Stimulated activated effector memory CD8-positive, alpha-beta T cell treated with anti-CD3 and anti-CD28 coated beads, Interleukin-12 subunit alpha, Interleukin-12 subunit beta, amount 100 ng/mL, for 72 hours (primary cell): Measurements from ENCODE around the gene STXBP4.

Experiments
- ATAC-seq: fragments of 150-1000 bp; cut with Tn5 transposase; 2 replicates; pipeline ENCODE4 v1.10.0; 2021
- DNase-seq, 2 donors: peaks; one replicate each; pipeline ENCODE4 v3.0.0; 2021 to 2022; ENCODE audit warnings: low spot score in 2 of 2
- H3K27ac Mint-ChIP-seq: one replicate; pipeline ENCODE4 v1.8.0; 2022; ENCODE audit warnings: mild to moderate bottlenecking, mixed read lengths
- H3K36me3 Mint-ChIP-seq: one replicate; pipeline ENCODE4 v1.8.0; 2022; ENCODE audit warnings: mild to moderate bottlenecking, mixed read lengths
- H3K4me1 Mint-ChIP-seq: one replicate; pipeline ENCODE4 v1.8.0; 2022; ENCODE audit warnings: mixed read lengths
- H3K4me3 Mint-ChIP-seq: one replicate; pipeline ENCODE4 v1.8.0; 2022; ENCODE audit warnings: mild to moderate bottlenecking, mixed read lengths
- H3K9me3 Mint-ChIP-seq: one replicate; pipeline ENCODE4 v1.8.0; 2022; ENCODE audit warnings: mixed read lengths

Gene STXBP4

GRCh38 chr17:55110521-55110920, 142.0 kb downstream of the STXBP4 start:
- H3K27ac Mint-ChIP-seq, result no peak overlapping the region
- H3K9me3 Mint-ChIP-seq, result peaks cover 8% of the 10 kb centered on the region
- no peaks in the 10 kb centered on the region for H3K4me1 Mint-ChIP-seq
- no peak overlapping the region for H3K4me3 Mint-ChIP-seq
- DNase-seq (no peak), ATAC-seq (no peak)
- H3K36me3 Mint-ChIP-seq, result no peaks in the 10 kb centered on the region

GRCh38 chr17:55114283-55114682, 145.7 kb downstream of the STXBP4 start:
- H3K4me1 Mint-ChIP-seq, result peaks cover 5% of the 10 kb centered on the region
- no peak overlapping the region for H3K27ac Mint-ChIP-seq
- ATAC-seq (no peak), DNase-seq (no peak)
- no peaks in the 10 kb centered on the region for H3K9me3 Mint-ChIP-seq
- H3K36me3 Mint-ChIP-seq, result no peaks in the 10 kb centered on the region
- H3K4me3 Mint-ChIP-seq, result no peak overlapping the region

- H3K4me1 Mint-ChIP-seq, result peaks cover 5% of the 10 kb centered on the region
- H3K4me3 Mint-ChIP-seq, result no peak overlapping the region
- H3K27ac Mint-ChIP-seq, result peak overlapping the region; percentile 57
- no peaks in the 10 kb centered on the region for H3K9me3 Mint-ChIP-seq
- no peaks in the 10 kb centered on the region for H3K36me3 Mint-ChIP-seq
- no peak for DNase-seq
- ATAC-seq, result peak; percentile 45
These were observed 147.9 kb downstream of the STXBP4 start for GRCh38 chr17:55116440-55116914.

- Mint-ChIP-seq H3K36me3 (no peaks in the 10 kb centered on the region), H3K27ac (no peak overlapping the region), H3K9me3 (no peaks in the 10 kb centered on the region), H3K4me1 (peaks cover 8% of the 10 kb centered on the region), H3K4me3 (no peak overlapping the region)
- DNase-seq (no peak), ATAC-seq (no peak)
These were observed 148.6 kb downstream of the STXBP4 start for GRCh38 chr17:55117164-55117563.

GRCh38 chr17:55120651-55121050, 152.1 kb downstream of the STXBP4 start:
- Mint-ChIP-seq H3K4me1 (peaks cover 11% of the 10 kb centered on the region), H3K9me3 (no peaks in the 10 kb centered on the region), H3K27ac (no peak overlapping the region), H3K36me3 (no peaks in the 10 kb centered on the region), H3K4me3 (no peak overlapping the region)
- ATAC-seq (no peak), DNase-seq (no peak)

GRCh38 chr17:55121268-55121667, 152.7 kb downstream of the STXBP4 start:
- no peaks in the 10 kb centered on the region for H3K36me3 Mint-ChIP-seq
- H3K9me3 Mint-ChIP-seq, result no peaks in the 10 kb centered on the region
- no peak for ATAC-seq
- peaks cover 9% of the 10 kb centered on the region for H3K4me1 Mint-ChIP-seq
- H3K4me3 Mint-ChIP-seq, result no peak overlapping the region
- no peak overlapping the region for H3K27ac Mint-ChIP-seq
- no peak for DNase-seq

GRCh38 chr17:55122114-55122513, 153.5 kb downstream of the STXBP4 start:
- peak; percentile 53 for ATAC-seq
- Mint-ChIP-seq H3K4me1 (peaks cover 6% of the 10 kb centered on the region), H3K9me3 (no peaks in the 10 kb centered on the region), H3K36me3 (no peaks in the 10 kb centered on the region), H3K27ac (no peak overlapping the region), H3K4me3 (no peak overlapping the region)
- DNase-seq, result no peak

GRCh38 chr17:55124730-55125360, 156.3 kb downstream of the STXBP4 start:
- H3K4me1 Mint-ChIP-seq, result peaks cover 6% of the 10 kb centered on the region
- no peak for DNase-seq
- H3K36me3 Mint-ChIP-seq, result no peaks in the 10 kb centered on the region
- H3K27ac Mint-ChIP-seq, result no peak overlapping the region
- no peak overlapping the region for H3K4me3 Mint-ChIP-seq
- no peak for ATAC-seq
- H3K9me3 Mint-ChIP-seq, result no peaks in the 10 kb centered on the region

GRCh38 chr17:55133583-55133982, 165.0 kb downstream of the STXBP4 start:
- Mint-ChIP-seq H3K36me3 (no peaks in the 10 kb centered on the region), H3K9me3 (no peaks in the 10 kb centered on the region), H3K4me1 (no peaks in the 10 kb centered on the region), H3K4me3 (no peak overlapping the region), H3K27ac (no peak overlapping the region)
- no peak for ATAC-seq
- DNase-seq, result no peak

- Mint-ChIP-seq H3K4me3 (no peak overlapping the region), H3K27ac (no peak overlapping the region), H3K36me3 (no peaks in the 10 kb centered on the region), H3K4me1 (no peaks in the 10 kb centered on the region), H3K9me3 (no peaks in the 10 kb centered on the region)
- DNase-seq (no peak), ATAC-seq (no peak)
These were observed 166.1 kb downstream of the STXBP4 start for GRCh38 chr17:55134486-55135157.

- Mint-ChIP-seq H3K27ac (no peak overlapping the region), H3K4me3 (no peak overlapping the region), H3K36me3 (no peaks in the 10 kb centered on the region), H3K9me3 (no peaks in the 10 kb centered on the region), H3K4me1 (no peaks in the 10 kb centered on the region)
- no peak for DNase-seq
- ATAC-seq, result no peak
These were observed 172.2 kb downstream of the STXBP4 start for GRCh38 chr17:55140809-55141208.

GRCh38 chr17:55144518-55144917, 176.0 kb downstream of the STXBP4 start:
- H3K4me3 Mint-ChIP-seq, result no peak overlapping the region
- no peak for DNase-seq
- no peaks in the 10 kb centered on the region for H3K9me3 Mint-ChIP-seq
- H3K36me3 Mint-ChIP-seq, result no peaks in the 10 kb centered on the region
- ATAC-seq, result no peak
- H3K27ac Mint-ChIP-seq, result no peak overlapping the region
- H3K4me1 Mint-ChIP-seq, result no peaks in the 10 kb centered on the region

- DNase-seq, result no peak
- Mint-ChIP-seq H3K9me3 (no peaks in the 10 kb centered on the region), H3K4me1 (no peaks in the 10 kb centered on the region), H3K27ac (no peak overlapping the region), H3K36me3 (no peaks in the 10 kb centered on the region), H3K4me3 (no peak overlapping the region)
- no peak for ATAC-seq
These were observed 180.9 kb downstream of the STXBP4 start for GRCh38 chr17:55149485-55149884.

- Mint-ChIP-seq H3K36me3 (no peaks in the 10 kb centered on the region), H3K9me3 (no peaks in the 10 kb centered on the region), H3K4me3 (no peak overlapping the region), H3K4me1 (no peaks in the 10 kb centered on the region), H3K27ac (no peak overlapping the region)
- DNase-seq (no peak), ATAC-seq (no peak)
These were observed 183.7 kb downstream of the STXBP4 start for GRCh38 chr17:55152236-55152635.

- Mint-ChIP-seq H3K27ac (no peak overlapping the region), H3K9me3 (no peaks in the 10 kb centered on the region), H3K36me3 (no peaks in the 10 kb centered on the region), H3K4me3 (no peak overlapping the region), H3K4me1 (no peaks in the 10 kb centered on the region)
- ATAC-seq, result no peak
- DNase-seq, result no peak
These were observed 185.5 kb downstream of the STXBP4 start for GRCh38 chr17:55154101-55154500.

GRCh38 chr17:55155856-55156560, 187.4 kb downstream of the STXBP4 start:
- Mint-ChIP-seq H3K4me1 (no peaks in the 10 kb centered on the region), H3K27ac (no peak overlapping the region), H3K9me3 (no peaks in the 10 kb centered on the region), H3K36me3 (no peaks in the 10 kb centered on the region), H3K4me3 (no peak overlapping the region)
- no peak for DNase-seq
- ATAC-seq, result no peak
